ENCODE data around the gene NPTX2. TPM values are rescaled to one million over a fixed set of nuclear protein-coding genes. Genes with fewer than 3 reads are reported as not detected.

The NPTX2 gene
- total RNA-seq (2.0 TPM), polyA plus RNA-seq (ENCODE audit: insufficient read depth, low read depth, low replicate concordance) (0.26 TPM)
- long read RNA-seq, donor 1: 0 reads
- long read RNA-seq, donor 2: 0 reads
- long read RNA-seq, donor 3, partial matches to known transcripts: 0 of 1 reads
- long read RNA-seq, donor 3, other reads (novel, unspliced or antisense): 0 of 1 reads
- long read RNA-seq, donor 4: 0 reads
- long read RNA-seq, donor 5, partial matches to known transcripts: 0 of 1 reads
- long read RNA-seq, donor 5, other reads (novel, unspliced or antisense): 0 of 1 reads
- long read RNA-seq, donor 6: 0 reads
- long read RNA-seq, donor 7, partial matches to known transcripts: 1 of 2 reads
- long read RNA-seq, donor 7, other reads (novel, unspliced or antisense): 0 of 2 reads
- long read RNA-seq, donor 8: 0 reads
- long read RNA-seq, donor 9, partial matches to known transcripts: 0 of 1 reads
- long read RNA-seq, donor 9, other reads (novel, unspliced or antisense): 0 of 1 reads
- long read RNA-seq, donor 10: 0 reads

- Histone ChIP-seq H3K9me3 (ENCODE audit: control insufficient read depth in 2 of 3, insufficient read depth in 1 of 3, low read length in 3 of 3) (peaks cover 0 to 4% (median 0%) of the 10 kb centered on the region in 3 donors), H3K9ac (ENCODE audit: low read length in 3 of 3) (no peak within 1 kb of the TSS), H3K27me3 (ENCODE audit: control insufficient read depth, insufficient read depth, low read length) (peaks cover 20% of the 10 kb centered on the region), H3K4me3 (ENCODE audit: low read length in 3 of 3) (no peak within 1 kb of the TSS), H3K36me3 (ENCODE audit: control insufficient read depth in 2 of 3, insufficient read depth in 3 of 3, low read length in 3 of 3) (no peaks in the 10 kb centered on the region), H3K4me1 (ENCODE audit: control insufficient read depth in 2 of 3, insufficient read depth in 2 of 3, low read depth in 1 of 3, low read length in 3 of 3) (no peaks in the 10 kb centered on the region), H3K27ac (ENCODE audit: low read depth in 2 of 2, low read length in 2 of 2) (no peak within 1 kb of the TSS)
- no peak for TF ChIP-seq CTCF (IDR thresholded peaks at IDR 0.05; ENCODE audit: borderline replicate concordance, extremely low read depth, insufficient read depth)
- peak in 4 of 5 donors; percentile 74 to 82 (median 80) for DNase-seq
- intact Hi-C loops (cut with DNase I): no loop called here
- no peak for FAIRE-seq
These were observed at the start of gene NPTX2 for GRCh38 chr7:98617051-98617959. Gene NPTX2 (plus strand): TSS chr7:98617285. CDS start chr7:98617462, 177 bp downstream.

- TF ChIP-seq CTCF (IDR thresholded peaks at IDR 0.05; ENCODE audit: borderline replicate concordance, extremely low read depth, insufficient read depth): no peak
- DNase-seq (no peak), FAIRE-seq (no peak)
- Histone ChIP-seq H3K9ac (ENCODE audit: low read length in 3 of 3) (no peak overlapping the region), H3K27ac (ENCODE audit: low read depth in 2 of 2, low read length in 2 of 2) (no peak overlapping the region), H3K4me1 (ENCODE audit: control insufficient read depth in 2 of 3, insufficient read depth in 2 of 3, low read depth in 1 of 3, low read length in 3 of 3) (no peaks in the 10 kb centered on the region), H3K27me3 (ENCODE audit: control insufficient read depth, insufficient read depth, low read length) (no peaks in the 10 kb centered on the region), H3K9me3 (ENCODE audit: control insufficient read depth in 2 of 3, insufficient read depth in 1 of 3, low read length in 3 of 3) (peaks cover 0 to 4% (median 2%) of the 10 kb centered on the region in 3 donors), H3K4me3 (ENCODE audit: low read length in 3 of 3) (no peak overlapping the region), H3K36me3 (ENCODE audit: control insufficient read depth in 2 of 3, insufficient read depth in 3 of 3, low read length in 3 of 3) (no peaks in the 10 kb centered on the region)
- intact Hi-C loops (cut with DNase I): no loop called here
These were observed 49.1 kb upstream of the NPTX2 start for GRCh38 chr7:98567991-98568390.

GRCh38 chr7:98568891-98569290, 48.2 kb upstream of the NPTX2 start:
- intact Hi-C loops (cut with DNase I): no loop called here
- DNase-seq: no peak
- no peak for FAIRE-seq
- Histone ChIP-seq H3K27me3 (ENCODE audit: control insufficient read depth, insufficient read depth, low read length) (no peaks in the 10 kb centered on the region), H3K9ac (ENCODE audit: low read length in 3 of 3) (no peak overlapping the region), H3K4me3 (ENCODE audit: low read length in 3 of 3) (no peak overlapping the region), H3K36me3 (ENCODE audit: control insufficient read depth in 2 of 3, insufficient read depth in 3 of 3, low read length in 3 of 3) (no peaks in the 10 kb centered on the region), H3K27ac (ENCODE audit: low read depth in 2 of 2, low read length in 2 of 2) (no peak overlapping the region), H3K9me3 (ENCODE audit: control insufficient read depth in 2 of 3, insufficient read depth in 1 of 3, low read length in 3 of 3) (peaks cover 0 to 4% (median 2%) of the 10 kb centered on the region in 3 donors), H3K4me1 (ENCODE audit: control insufficient read depth in 2 of 3, insufficient read depth in 2 of 3, low read depth in 1 of 3, low read length in 3 of 3) (no peaks in the 10 kb centered on the region)
- no peak for TF ChIP-seq CTCF (IDR thresholded peaks at IDR 0.05; ENCODE audit: borderline replicate concordance, extremely low read depth, insufficient read depth)

Data from kidney (tissue), 22 donors.